GM12892 (cell line): ENCODE measurements around the gene PATJ.

Experiments
- POLR2AphosphoS5 ChIP-seq: IDR thresholded peaks from 2 replicates; pipeline ENCODE4 v1.6.1; 2011; ENCODE audit warnings: low read depth, low read length, control low read depth
- TAF1 ChIP-seq: IDR thresholded peaks from 2 replicates; pipeline ENCODE4 v1.6.1; 2011; ENCODE audit warnings: low read depth, mild to moderate bottlenecking, control low read depth, low read length, borderline replicate concordance

DNA sequence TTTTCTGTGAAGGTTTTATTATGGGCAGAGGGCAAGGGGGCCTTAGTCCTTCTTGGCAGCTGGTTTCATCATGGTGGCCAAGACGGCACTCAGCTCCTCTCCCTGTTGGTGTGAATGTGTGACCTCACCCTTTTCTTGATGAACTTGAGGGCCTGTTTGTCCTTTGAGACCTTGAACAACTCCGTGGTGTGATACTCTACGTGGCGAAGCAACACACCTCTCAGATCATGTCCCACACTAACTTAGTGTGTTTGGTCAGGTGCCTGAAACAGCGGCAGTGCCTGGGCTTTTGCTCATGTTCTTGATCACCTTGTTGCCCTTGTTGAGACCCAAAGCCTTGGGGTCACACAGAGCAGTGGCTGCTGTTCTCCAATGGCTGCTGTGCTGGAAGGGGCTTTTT is 465.8 kb downstream of the PATJ start:
- TF ChIP-seq TAF1: no peak
- TF ChIP-seq POLR2AphosphoS5: no peak
